ENCODE measurements around the gene TMPRSS2. TPM values are rescaled to one million over a fixed set of nuclear protein-coding genes. Genes with fewer than 3 reads are reported as not detected.

TMPRSS2 gene
- total RNA-seq, 1 experiment from 2014 or later = 1.1 TPM

DNA sequence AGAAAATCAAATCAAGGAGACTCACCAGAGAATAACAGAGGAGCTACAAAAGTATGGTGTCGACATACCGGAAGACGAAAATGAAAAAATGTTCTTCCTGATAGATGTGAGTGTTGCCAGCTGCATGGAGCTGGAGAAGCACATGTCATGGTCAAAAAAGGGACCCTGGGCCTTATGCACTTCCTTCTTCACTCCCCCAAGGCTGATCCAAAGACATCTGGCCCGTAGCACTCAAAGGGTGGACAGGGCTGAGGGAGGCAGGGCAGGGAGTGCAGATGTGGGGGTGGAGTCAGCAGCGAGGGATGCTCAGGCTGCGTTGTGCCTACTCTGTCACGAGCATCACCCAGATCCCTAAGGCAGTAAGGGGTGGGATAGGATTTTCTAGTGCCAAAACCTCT lies 62.5 kb downstream of the TMPRSS2 start:
- BruUV-seq (replicated peaks) = no TSS peak
- Histone ChIP-seq H3K27me3 (ENCODE audit: insufficient read depth, low read length) (no peaks in the 10 kb centered on the region), H3K4me3 (replicated peaks in 1 of 2; ENCODE audit: low read depth in 1 of 2, low read length in 2 of 2) (no peak overlapping the region), H3K9me2 (ENCODE audit: insufficient read depth) (no peaks in the 10 kb centered on the region), H3K36me3 (ENCODE audit: control insufficient read depth in 1 of 2, insufficient read depth in 2 of 2, low read length in 2 of 2) (no peaks in the 10 kb centered on the region), H2AFZ (ENCODE audit: low read depth, low read length, poor library complexity, severe bottlenecking) (no peak overlapping the region), H3K9me3 (ENCODE audit: control insufficient read depth in 1 of 2, insufficient read depth in 1 of 2, low read depth in 1 of 2, low read length in 2 of 2) (no peaks in the 10 kb centered on the region), H4K20me1 (ENCODE audit: insufficient read depth) (no peaks in the 10 kb centered on the region), H3K79me2 (ENCODE audit: insufficient read depth, low read length) (no peaks in the 10 kb centered on the region), H3K4me2 (ENCODE audit: low read length) (no peak overlapping the region), H3K4me1 (ENCODE audit: control insufficient read depth in 1 of 2, insufficient read depth in 2 of 2, low read length in 2 of 2) (no peaks in the 10 kb centered on the region), H3K9ac (ENCODE audit: low read length) (no peak overlapping the region), H3K27ac (ENCODE audit: low read depth, low read length) (no peak overlapping the region)
- intact Hi-C loops (cut with micrococcal nuclease) = no loop called here
- RAD21 ChIA-PET (ENCODE audit: low non-redundant PET in 1 of 2, low total read pairs in 2 of 2, uncharacterized antibody in 2 of 2, unreplicated experiment in 2 of 2) = no interaction called here
- CTCF ChIA-PET = no interaction called here
- TF ChIP-seq JUND (IDR thresholded peaks at IDR 0.05) (no peak), CBX3 (IDR thresholded peaks at IDR 0.05; ENCODE audit: low read depth) (no peak), POLR2AphosphoS5 (IDR thresholded peaks at IDR 0.05; ENCODE audit: low read depth, low read length) (no peak), FOSL1 (IDR thresholded peaks at IDR 0.05; ENCODE audit: low read depth) (no peak), CEBPB (IDR thresholded peaks at IDR 0.05; ENCODE audit: low read depth) (no peak), ELF1 (IDR thresholded peaks at IDR 0.05; ENCODE audit: borderline replicate concordance, low read depth) (no peak)
- TF ChIP-seq, protein P1, sequence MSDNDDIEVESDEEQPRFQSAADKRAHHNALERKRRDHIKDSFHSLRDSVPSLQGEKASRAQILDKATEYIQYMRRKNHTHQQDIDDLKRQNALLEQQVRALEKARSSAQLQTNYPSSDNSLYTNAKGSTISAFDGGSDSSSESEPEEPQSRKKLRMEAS (IDR thresholded peaks at IDR 0.05) = no peak
- ATAC-seq = no peak
- POLR2A ChIA-PET = no interaction called here
- no peak for DNase-seq (ENCODE audit: low read depth, low spot score)

DNA sequence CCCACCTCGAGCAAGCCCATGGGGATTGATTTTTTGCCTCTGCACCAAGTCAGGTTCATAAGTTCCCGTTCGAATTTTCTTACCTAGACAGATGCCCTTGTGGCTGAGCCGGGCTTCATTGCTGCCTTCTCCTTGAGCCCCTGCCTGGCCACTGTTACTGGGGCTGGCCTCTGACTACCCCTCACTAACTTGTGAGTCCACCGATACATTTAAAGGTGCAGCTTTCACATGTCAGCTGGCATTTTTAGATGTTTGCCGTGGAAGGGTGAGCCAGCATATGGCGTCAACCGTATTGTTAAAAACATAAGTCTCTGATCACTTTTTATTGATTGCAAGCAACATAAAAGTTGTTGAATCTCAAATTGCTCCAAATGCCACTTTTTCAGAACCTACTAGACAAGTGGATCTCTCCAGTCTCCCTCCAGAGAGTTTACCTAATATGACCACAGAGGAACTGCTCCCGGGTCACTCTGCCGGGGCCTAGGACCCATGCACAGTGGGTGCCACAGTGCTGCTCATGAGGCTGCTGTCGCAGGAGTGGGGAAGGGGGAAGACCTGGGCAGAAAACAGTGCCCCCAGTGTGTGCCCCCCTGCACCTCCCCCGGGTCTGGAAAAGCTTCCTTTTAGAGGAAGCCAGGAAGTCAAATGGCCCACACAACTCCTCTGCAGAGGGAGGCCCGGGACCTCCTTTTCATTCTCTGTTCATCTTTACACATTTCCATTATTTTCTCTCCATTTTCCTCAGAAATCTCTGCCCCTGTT lies 63.1 kb downstream of the TMPRSS2 start:
- Histone ChIP-seq H3K36me3 (ENCODE audit: control insufficient read depth in 1 of 2, insufficient read depth in 2 of 2, low read length in 2 of 2) (no peaks in the 10 kb centered on the region), H3K27ac (ENCODE audit: low read depth, low read length) (no peak overlapping the region), H3K27me3 (ENCODE audit: insufficient read depth, low read length) (no peaks in the 10 kb centered on the region), H3K4me2 (ENCODE audit: low read length) (no peak overlapping the region), H2AFZ (ENCODE audit: low read depth, low read length, poor library complexity, severe bottlenecking) (no peak overlapping the region), H3K4me1 (ENCODE audit: control insufficient read depth in 1 of 2, insufficient read depth in 2 of 2, low read length in 2 of 2) (no peaks in the 10 kb centered on the region), H3K4me3 (replicated peaks in 1 of 2; ENCODE audit: low read depth in 1 of 2, low read length in 2 of 2) (no peak overlapping the region), H3K79me2 (ENCODE audit: insufficient read depth, low read length) (no peaks in the 10 kb centered on the region), H3K9me2 (ENCODE audit: insufficient read depth) (no peaks in the 10 kb centered on the region), H3K9me3 (ENCODE audit: control insufficient read depth in 1 of 2, insufficient read depth in 1 of 2, low read depth in 1 of 2, low read length in 2 of 2) (no peaks in the 10 kb centered on the region), H4K20me1 (ENCODE audit: insufficient read depth) (no peaks in the 10 kb centered on the region), H3K9ac (ENCODE audit: low read length) (no peak overlapping the region)
- ChIA-PET CTCF (no interaction called here), RAD21 (ENCODE audit: low non-redundant PET in 1 of 2, low total read pairs in 2 of 2, uncharacterized antibody in 2 of 2, unreplicated experiment in 2 of 2) (no interaction called here), POLR2A (no interaction called here)
- BruUV-seq (replicated peaks) = no TSS peak
- ATAC-seq (no peak), DNase-seq (ENCODE audit: low read depth, low spot score) (no peak)
- intact Hi-C loops (cut with micrococcal nuclease) = no loop called here
- TF ChIP-seq FOSL1 (IDR thresholded peaks at IDR 0.05; ENCODE audit: low read depth) (no peak), SRF (IDR thresholded peaks at IDR 0.05; ENCODE audit: low read depth) (no peak), EZH2 (IDR thresholded peaks at IDR 0.05) (no peak), EZH2phosphoT487 (IDR thresholded peaks at IDR 0.05; ENCODE audit: borderline replicate concordance) (no peak), SP1 (IDR thresholded peaks at IDR 0.05; ENCODE audit: low read depth) (no peak), JUND (IDR thresholded peaks at IDR 0.05) (no peak), CBX3 (IDR thresholded peaks at IDR 0.05; ENCODE audit: low read depth) (no peak), ELF1 (IDR thresholded peaks at IDR 0.05; ENCODE audit: borderline replicate concordance, low read depth) (no peak), EGR1 (IDR thresholded peaks at IDR 0.05; ENCODE audit: low read depth) (no peak), RAD21 (IDR thresholded peaks at IDR 0.05; ENCODE audit: low read depth) (no peak), CEBPB (IDR thresholded peaks at IDR 0.05; ENCODE audit: low read depth) (no peak), POLR2A (IDR thresholded peaks at IDR 0.05; ENCODE audit: borderline replicate concordance, extremely low read depth, insufficient read depth, insufficient read length) (no peak)
- TF ChIP-seq, protein P2, sequence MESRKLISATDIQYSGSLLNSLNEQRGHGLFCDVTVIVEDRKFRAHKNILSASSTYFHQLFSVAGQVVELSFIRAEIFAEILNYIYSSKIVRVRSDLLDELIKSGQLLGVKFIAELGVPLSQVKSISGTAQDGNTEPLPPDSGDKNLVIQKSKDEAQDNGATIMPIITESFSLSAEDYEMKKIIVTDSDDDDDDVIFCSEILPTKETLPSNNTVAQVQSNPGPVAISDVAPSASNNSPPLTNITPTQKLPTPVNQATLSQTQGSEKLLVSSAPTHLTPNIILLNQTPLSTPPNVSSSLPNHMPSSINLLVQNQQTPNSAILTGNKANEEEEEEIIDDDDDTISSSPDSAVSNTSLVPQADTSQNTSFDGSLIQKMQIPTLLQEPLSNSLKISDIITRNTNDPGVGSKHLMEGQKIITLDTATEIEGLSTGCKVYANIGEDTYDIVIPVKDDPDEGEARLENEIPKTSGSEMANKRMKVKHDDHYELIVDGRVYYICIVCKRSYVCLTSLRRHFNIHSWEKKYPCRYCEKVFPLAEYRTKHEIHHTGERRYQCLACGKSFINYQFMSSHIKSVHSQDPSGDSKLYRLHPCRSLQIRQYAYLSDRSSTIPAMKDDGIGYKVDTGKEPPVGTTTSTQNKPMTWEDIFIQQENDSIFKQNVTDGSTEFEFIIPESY (IDR thresholded peaks at IDR 0.05; ENCODE audit: extremely low read depth, insufficient replicate concordance, low read length) = no peak
- TF ChIP-seq, protein P3, sequence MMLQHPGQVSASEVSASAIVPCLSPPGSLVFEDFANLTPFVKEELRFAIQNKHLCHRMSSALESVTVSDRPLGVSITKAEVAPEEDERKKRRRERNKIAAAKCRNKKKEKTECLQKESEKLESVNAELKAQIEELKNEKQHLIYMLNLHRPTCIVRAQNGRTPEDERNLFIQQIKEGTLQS (IDR thresholded peaks at IDR 0.05) = no peak

Measured in HCT116 (cell line).